SU-DHL-6 (cell line): ENCODE results near the gene MRPL36.

Source experiments
- EZH2phosphoT487 ChIP-seq: fragments of 200-600 bp; sonication (generic), shearing (Covaris generic); conservative IDR thresholded peaks from 2 replicates; pipeline ENCODE4 v1.6.1; 2018; ENCODE audit warnings: mild to moderate bottlenecking, antibody characterized with exemption, low read length, moderate library complexity, mixed read lengths
- TF ChIP-seq, protein P1 (sequence below): fragments of 200-600 bp; sonication (generic); IDR thresholded peaks from one replicate; pipeline ENCODE4 v1.5.1; 2017; ENCODE audit warnings: antibody characterized with exemption, mild to moderate bottlenecking, low read length, moderate library complexity; ENCODE audit not compliant: insufficient read depth, poor library complexity, severe bottlenecking

GRCh38 chr5:1794901-1795290, 4.7 kb downstream of the MRPL36 start:
- TF ChIP-seq, protein P1, sequence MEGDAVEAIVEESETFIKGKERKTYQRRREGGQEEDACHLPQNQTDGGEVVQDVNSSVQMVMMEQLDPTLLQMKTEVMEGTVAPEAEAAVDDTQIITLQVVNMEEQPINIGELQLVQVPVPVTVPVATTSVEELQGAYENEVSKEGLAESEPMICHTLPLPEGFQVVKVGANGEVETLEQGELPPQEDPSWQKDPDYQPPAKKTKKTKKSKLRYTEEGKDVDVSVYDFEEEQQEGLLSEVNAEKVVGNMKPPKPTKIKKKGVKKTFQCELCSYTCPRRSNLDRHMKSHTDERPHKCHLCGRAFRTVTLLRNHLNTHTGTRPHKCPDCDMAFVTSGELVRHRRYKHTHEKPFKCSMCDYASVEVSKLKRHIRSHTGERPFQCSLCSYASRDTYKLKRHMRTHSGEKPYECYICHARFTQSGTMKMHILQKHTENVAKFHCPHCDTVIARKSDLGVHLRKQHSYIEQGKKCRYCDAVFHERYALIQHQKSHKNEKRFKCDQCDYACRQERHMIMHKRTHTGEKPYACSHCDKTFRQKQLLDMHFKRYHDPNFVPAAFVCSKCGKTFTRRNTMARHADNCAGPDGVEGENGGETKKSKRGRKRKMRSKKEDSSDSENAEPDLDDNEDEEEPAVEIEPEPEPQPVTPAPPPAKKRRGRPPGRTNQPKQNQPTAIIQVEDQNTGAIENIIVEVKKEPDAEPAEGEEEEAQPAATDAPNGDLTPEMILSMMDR, result no peak
- TF ChIP-seq EZH2phosphoT487, result no peak
